ENCODE data around the gene CFAP299.

- TF ChIP-seq CTCF (IDR thresholded peaks at IDR 0.05) = no peak
- TF ChIP-seq POLR2A (IDR thresholded peaks at IDR 0.05) = no peak
Measured at GRCh38 chr4:80301884-80302283, 33.6 kb upstream of the CFAP299 start.

All from right lobe of liver (tissue), 4 donors.